ENCODE data around the gene XPR1. TPM values are rescaled to one million over a fixed set of nuclear protein-coding genes. Genes with fewer than 3 reads are reported as not detected.
"Not testable (repeated sequence)": the region's sequence is repeated elsewhere in the genome, so short reads cannot be mapped to it uniquely, and the experiment has no call there.

Gene XPR1
- total RNA-seq, 1 donor = 25.7 TPM

DNA sequence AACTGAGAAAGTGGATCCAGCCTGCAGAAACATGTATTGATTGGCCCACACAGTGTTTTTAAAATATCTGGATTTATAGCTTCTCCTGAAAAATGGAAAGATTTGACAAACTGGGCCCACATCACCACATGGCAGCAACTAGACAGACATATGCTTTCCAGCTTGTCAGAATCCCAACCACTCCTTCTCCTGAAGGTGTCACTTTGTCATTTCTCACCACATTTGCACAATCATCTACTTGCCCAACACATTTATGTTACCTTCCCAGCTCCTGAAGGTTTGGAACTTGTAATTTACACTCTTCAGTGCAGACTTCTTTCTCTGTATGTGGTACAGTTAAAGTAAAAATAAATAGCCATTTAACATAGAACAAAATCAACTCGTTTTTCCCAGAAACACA lies 154.8 kb downstream of the XPR1 start:
- no peak for TF ChIP-seq CTCF (IDR thresholded peaks at IDR 0.05; ENCODE audit: extremely low read depth, low read depth, low read length)
- H4K20me1 ChIP-seq (ENCODE audit: insufficient read depth, low read length) = no peaks in the 10 kb centered on the region

DNA sequence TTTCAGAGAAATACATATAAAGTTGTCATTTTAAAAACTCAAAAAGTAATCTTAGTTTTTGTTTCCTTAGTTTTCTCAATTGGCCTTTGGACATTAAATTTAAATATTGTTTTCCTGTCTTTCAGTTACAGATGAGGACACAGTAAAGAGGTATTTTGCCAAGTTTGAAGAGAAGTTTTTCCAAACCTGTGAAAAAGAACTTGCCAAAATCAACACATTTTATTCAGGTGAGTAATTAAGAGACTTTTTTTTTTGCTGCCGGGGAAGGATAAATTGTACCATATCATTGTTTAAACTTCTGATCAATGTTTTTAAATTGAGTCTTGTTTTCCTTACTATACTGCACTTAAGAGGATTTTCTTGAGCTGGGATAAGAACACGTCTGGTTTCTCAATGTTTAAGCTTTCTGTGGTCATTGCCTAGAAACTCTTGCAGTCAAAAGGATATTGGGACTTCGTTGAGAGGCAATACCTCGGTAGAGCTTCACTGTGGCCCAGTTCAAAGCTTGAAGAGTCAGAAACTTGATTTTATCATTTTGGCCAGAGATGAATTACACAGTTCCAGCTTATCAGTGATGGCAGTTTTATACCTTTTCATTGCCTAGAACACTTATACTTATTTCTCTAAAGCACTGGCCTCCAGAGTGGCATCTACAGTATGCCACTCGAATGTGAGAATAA lies 155.9 kb downstream of the XPR1 start:
- Histone ChIP-seq H3K4me2 (ENCODE audit: insufficient read depth, low read length) (no peak overlapping the region), H3K79me2 (ENCODE audit: insufficient read depth, low read length) (no peaks in the 10 kb centered on the region), H2AFZ (ENCODE audit: low read length) (no peak overlapping the region), H3K36me3 (ENCODE audit: insufficient read depth, low read length) (no peaks in the 10 kb centered on the region), H3K4me3 (ENCODE audit: insufficient read depth, low read length) (no peak overlapping the region), H3K27me3 (ENCODE audit: insufficient read depth, low read length) (no peaks in the 10 kb centered on the region), H3K4me1 (ENCODE audit: insufficient read depth, low read length) (peaks cover 17% of the 10 kb centered on the region), H3K9me3 (ENCODE audit: low read depth, low read length) (no peaks in the 10 kb centered on the region), H3K27ac (ENCODE audit: low read depth, low read length) (no peak overlapping the region), H4K20me1 (ENCODE audit: insufficient read depth, low read length) (no peaks in the 10 kb centered on the region)
- DNase-seq (ENCODE audit: insufficient read length, low spot score, missing footprints) = no peak
- no peak for TF ChIP-seq CTCF (IDR thresholded peaks at IDR 0.05; ENCODE audit: extremely low read depth, low read depth, low read length)

More for the DNA sequence above, 154.8 kb downstream of the XPR1 start:
- Histone ChIP-seq H3K27ac (ENCODE audit: low read depth, low read length) (no peak overlapping the region), H2AFZ (ENCODE audit: low read length) (no peak overlapping the region), H3K27me3 (ENCODE audit: insufficient read depth, low read length) (no peaks in the 10 kb centered on the region), H3K36me3 (ENCODE audit: insufficient read depth, low read length) (no peaks in the 10 kb centered on the region), H3K9me3 (ENCODE audit: low read depth, low read length) (no peaks in the 10 kb centered on the region), H3K4me1 (ENCODE audit: insufficient read depth, low read length) (peaks cover 7% of the 10 kb centered on the region), H3K79me2 (ENCODE audit: insufficient read depth, low read length) (no peaks in the 10 kb centered on the region), H3K4me2 (ENCODE audit: insufficient read depth, low read length) (no peak overlapping the region), H3K4me3 (ENCODE audit: insufficient read depth, low read length) (no peak overlapping the region)
- DNase-seq (ENCODE audit: insufficient read length, low spot score, missing footprints) = no peak

DNA sequence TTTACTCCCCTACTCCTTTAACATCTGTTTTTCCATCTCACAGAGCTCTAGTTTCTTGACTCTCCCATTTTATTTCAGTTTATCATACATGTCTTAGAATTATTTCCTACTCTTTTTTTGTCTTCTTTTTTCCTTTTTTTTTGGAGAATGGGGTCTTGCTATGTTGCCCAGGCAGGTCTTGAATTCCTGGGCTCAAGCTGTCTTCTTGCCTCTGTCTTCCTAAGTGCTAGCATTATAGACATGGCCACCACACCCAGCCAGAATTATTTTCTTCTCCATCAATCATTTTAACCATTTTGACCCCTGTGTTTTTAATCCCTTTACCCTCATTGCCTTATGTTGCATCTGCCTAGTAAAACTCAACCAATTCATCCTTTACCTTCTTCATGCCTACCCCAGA lies 157.6 kb downstream of the XPR1 start:
- Histone ChIP-seq H3K4me3 (ENCODE audit: insufficient read depth, low read length) (no peak overlapping the region), H3K36me3 (ENCODE audit: insufficient read depth, low read length) (no peaks in the 10 kb centered on the region), H4K20me1 (ENCODE audit: insufficient read depth, low read length) (no peaks in the 10 kb centered on the region), H3K27ac (ENCODE audit: low read depth, low read length) (no peak overlapping the region), H3K79me2 (ENCODE audit: insufficient read depth, low read length) (no peaks in the 10 kb centered on the region), H2AFZ (ENCODE audit: low read length) (no peak overlapping the region), H3K9me3 (ENCODE audit: low read depth, low read length) (no peaks in the 10 kb centered on the region), H3K4me1 (ENCODE audit: insufficient read depth, low read length) (peaks cover 17% of the 10 kb centered on the region), H3K27me3 (ENCODE audit: insufficient read depth, low read length) (no peaks in the 10 kb centered on the region), H3K4me2 (ENCODE audit: insufficient read depth, low read length) (no peak overlapping the region)
- DNase-seq (ENCODE audit: insufficient read length, low spot score, missing footprints) = no peak
- no peak for TF ChIP-seq CTCF (IDR thresholded peaks at IDR 0.05; ENCODE audit: extremely low read depth, low read depth, low read length)

- not testable (repeated sequence) for H3K4me3 ChIP-seq (ENCODE audit: insufficient read depth, low read length); H2AFZ ChIP-seq (ENCODE audit: low read length); H3K27me3 ChIP-seq (ENCODE audit: insufficient read depth, low read length); H3K79me2 ChIP-seq (ENCODE audit: insufficient read depth, low read length); H3K36me3 ChIP-seq (ENCODE audit: insufficient read depth, low read length); H3K27ac ChIP-seq (ENCODE audit: low read depth, low read length); H3K4me2 ChIP-seq (ENCODE audit: insufficient read depth, low read length); H3K9me3 ChIP-seq (ENCODE audit: low read depth, low read length); DNase-seq (ENCODE audit: insufficient read length, low spot score, missing footprints); H4K20me1 ChIP-seq (ENCODE audit: insufficient read depth, low read length)
- peaks cover 10% of the 10 kb centered on the region for H3K4me1 ChIP-seq (ENCODE audit: insufficient read depth, low read length)
Observed at GRCh38 chr1:180791152-180791551, 159.3 kb downstream of the XPR1 start.
